PC-3 (cell line): ENCODE data around the gene EGF. TPM values are rescaled to one million over a fixed set of nuclear protein-coding genes. Genes with fewer than 3 reads are reported as not detected.

Experiments used
- ATAC-seq: fragments of 200-7000 bp; cut with Tn5 transposase; 2 replicates; pipeline ENCODE4 v1.9.1; 2020; ENCODE audit warnings: mild to moderate bottlenecking, moderate library complexity
- BruUV-seq: library from RNA; stranded (reverse); fragments of 400-500 nt; replicated peaks from 2 replicates; lab custom pipeline; 2021; lab: Mats Ljungman, UMichigan
- CTCF ChIA-PET: fragments of 300-600 bp; sonication (Branson Sonifier 250); formaldehyde crosslinking; loops from one replicate; lab custom pipeline; 2022; ENCODE audit warnings: antibody characterized with exemption; lab: Charles Lee
- POLR2A ChIA-PET: fragments of 300-600 bp; sonication (Branson Sonifier 250); formaldehyde crosslinking; loops from one replicate; lab custom pipeline; 2022; ENCODE audit warnings: antibody characterized with exemption; ENCODE audit not compliant: unreplicated experiment; lab: Charles Lee
- DNase-seq: peaks from one replicate; pipeline ENCODE4 v3.0.0-alpha.2; 2015
- H2AFZ ChIP-seq: fragments of 300-600 bp; sonication (generic); 2 replicates; pipeline ENCODE4 v1.6.0; 2016; ENCODE audit warnings: antibody characterized with exemption, low read length
- H3F3A ChIP-seq: fragments of 300-600 bp; sonication (generic); one replicate; pipeline ENCODE4 v1.6.0; 2017; ENCODE audit warnings: antibody characterized with exemption, low read length, control low read depth, mild to moderate bottlenecking; ENCODE audit not compliant: unreplicated experiment
- H3K27ac ChIP-seq: fragments of 300-600 bp; sonication (generic); 2 replicates; pipeline ENCODE4 v1.5.1; 2016; ENCODE audit warnings: mild to moderate bottlenecking, low read length
- H3K27me3 ChIP-seq: fragments of 300-600 bp; sonication (generic); 2 replicates; pipeline ENCODE4 v1.6.1; 2016; ENCODE audit warnings: low read length, mixed read lengths
- H3K36me3 ChIP-seq: fragments of 300-600 bp; sonication (generic); 2 replicates; pipeline ENCODE4 v1.6.1; 2016; ENCODE audit warnings: low read depth, mixed run types, low read length, mixed read lengths
- H3K4me1 ChIP-seq: fragments of 300-600 bp; sonication (generic); 2 replicates; pipeline ENCODE4 v1.5.1; 2016; ENCODE audit warnings: low read length; ENCODE audit not compliant: insufficient read depth
- H3K4me2 ChIP-seq: fragments of 300-600 bp; sonication (generic); 2 replicates; pipeline ENCODE4 v1.6.0; 2016; ENCODE audit warnings: low read length
- H3K4me3 ChIP-seq: fragments of 300-600 bp; sonication (generic); 2 replicates; pipeline ENCODE4 v1.5.1; 2016; ENCODE audit warnings: mild to moderate bottlenecking, low read length, mixed read lengths
- H3K79me2 ChIP-seq: fragments of 300-600 bp; sonication (generic); 2 replicates; pipeline ENCODE4 v1.6.1; 2017; ENCODE audit warnings: low read length, mixed read lengths
- H3K9ac ChIP-seq: fragments of 300-600 bp; sonication (generic); 2 replicates; pipeline ENCODE4 v1.6.0; 2016; ENCODE audit warnings: mild to moderate bottlenecking, low read length
- H3K9me2 ChIP-seq: fragments of 300-600 bp; sonication (generic); replicated peaks from 2 replicates; pipeline ENCODE4 v1.6.1; 2016; ENCODE audit warnings: mixed run types, low read length, mixed read lengths
- H3K9me3 ChIP-seq: fragments of 300-600 bp; sonication (generic); 2 replicates; pipeline ENCODE4 v1.6.1; 2016; ENCODE audit warnings: low read length, mixed read lengths
- H4K20me1 ChIP-seq: fragments of 300-600 bp; sonication (generic); 2 replicates; pipeline ENCODE4 v1.6.1; 2016; ENCODE audit warnings: low read length, mixed read lengths
- CTCF ChIP-seq: fragments of 300-600 bp; sonication (generic); conservative IDR thresholded peaks from 2 replicates; pipeline ENCODE4 v1.5.1; 2017; ENCODE audit warnings: antibody characterized with exemption, low read depth, mild to moderate bottlenecking, low read length
- EZH2 ChIP-seq: fragments of 300-600 bp; sonication (generic); IDR thresholded peaks from one replicate; pipeline ENCODE4 v1.6.1; 2017; ENCODE audit warnings: antibody characterized with exemption, mild to moderate bottlenecking, low read length; ENCODE audit not compliant: unreplicated experiment
- EZH2phosphoT487 ChIP-seq: fragments of 300-600 bp; sonication (generic); IDR thresholded peaks from 2 replicates; pipeline ENCODE4 v1.6.1; 2018; ENCODE audit warnings: mild to moderate bottlenecking, antibody characterized with exemption, low read length, borderline replicate concordance
- intact Hi-C: fragments of 100-400 bp; cut with micrococcal nuclease; formaldehyde crosslinking; loops from 2 replicates; pipeline ENCODE4 v1.9.0; 2023
- total RNA-seq: library from RNA; depleted of rRNA; stranded (reverse); fragments of >200 nt; gene quantifications from 2 replicates; pipeline ENCODE4 v1.2.3, GENCODE V29; 2014

Gene EGF
- total RNA-seq, 1 experiment from 2014 or later, result 6.1 TPM

- POLR2A ChIA-PET, result interaction anchor here (0.6 kb wide), 1 partner anchor 111 kb away, joined by 3 read pairs; no protein-coding TSS in a partner anchor
Measured at GRCh38 chr4:109921384-109921808, 8.7 kb downstream of the EGF start.

DNA sequence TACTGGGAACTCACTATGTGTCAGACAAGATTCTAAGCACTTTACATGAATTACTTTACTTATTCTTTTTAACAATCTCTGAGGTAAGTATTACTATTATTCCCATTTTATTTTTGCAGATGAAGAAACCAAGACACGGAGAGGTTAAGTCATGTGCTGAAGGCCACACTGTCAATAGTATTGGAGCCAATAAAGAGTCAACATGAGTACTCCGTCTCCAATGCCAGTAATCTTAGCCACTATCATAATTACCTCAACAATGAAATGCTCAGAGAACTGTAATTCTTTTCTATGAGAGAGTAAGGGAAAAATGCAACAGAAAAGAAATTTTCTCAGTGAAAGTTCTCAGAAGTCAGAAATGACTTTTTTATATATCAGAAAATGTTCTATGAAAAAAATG, 12.7 kb downstream of the EGF start:
- Histone ChIP-seq H3K4me3 (no peak overlapping the region), H3K79me2 (peaks cover 3% of the 10 kb centered on the region; the same call in 1 of the 2 replicates), H3K9me3 (no peaks in the 10 kb centered on the region), H3K36me3 (no peaks in the 10 kb centered on the region), H3F3A (no peaks in the 10 kb centered on the region), H4K20me1 (no peaks in the 10 kb centered on the region), H2AFZ (no peak overlapping the region), H3K4me1 (peaks cover 12% of the 10 kb centered on the region), H3K9me2 (no peaks in the 10 kb centered on the region), H3K4me2 (no peak overlapping the region), H3K27me3 (no peaks in the 10 kb centered on the region), H3K27ac (no peak overlapping the region), H3K9ac (no peak overlapping the region)
- no TSS peak for BruUV-seq
- intact Hi-C loops, result no loop called here
- DNase-seq, result no peak
- TF ChIP-seq EZH2phosphoT487 (no peak), CTCF (no peak), EZH2 (no peak)
- CTCF ChIA-PET, result no interaction called here
- POLR2A ChIA-PET, result no interaction called here
- ATAC-seq, result no peak

More at GRCh38 chr4:109921384-109921808, 8.7 kb downstream of the EGF start:
- Histone ChIP-seq H3K9me2 (no peaks in the 10 kb centered on the region), H3K27ac (peak overlapping the region; percentile 48), H3F3A (no peaks in the 10 kb centered on the region), H3K27me3 (no peaks in the 10 kb centered on the region), H2AFZ (no peak overlapping the region), H3K9me3 (no peaks in the 10 kb centered on the region), H3K36me3 (no peaks in the 10 kb centered on the region), H4K20me1 (no peaks in the 10 kb centered on the region), H3K4me2 (peak overlapping the region; percentile 26; the same call in 1 of the 2 replicates), H3K9ac (no peak overlapping the region; the same call in 1 of the 2 replicates), H3K4me3 (no peak overlapping the region), H3K79me2 (peaks cover 4% of the 10 kb centered on the region; the same call in 1 of the 2 replicates), H3K4me1 (peaks cover 12% of the 10 kb centered on the region)
- TF ChIP-seq CTCF (no peak), EZH2phosphoT487 (no peak), EZH2 (no peak)
- CTCF ChIA-PET, result no interaction called here
- no TSS peak for BruUV-seq
- DNase-seq (peak; percentile 84), ATAC-seq (peak; percentile 78)
- intact Hi-C loops, result no loop called here

GRCh38 chr4:109928327-109929045, 15.8 kb downstream of the EGF start:
- intact Hi-C loops, result no loop called here
- Histone ChIP-seq H3K79me2 (no peaks in the 10 kb centered on the region), H3K27ac (no peak overlapping the region), H3K27me3 (no peaks in the 10 kb centered on the region), H3K4me1 (no peaks in the 10 kb centered on the region), H3K4me3 (no peak overlapping the region), H3K9ac (no peak overlapping the region), H4K20me1 (no peaks in the 10 kb centered on the region), H2AFZ (no peak overlapping the region), H3K4me2 (no peak overlapping the region), H3F3A (no peaks in the 10 kb centered on the region), H3K36me3 (no peaks in the 10 kb centered on the region), H3K9me3 (no peaks in the 10 kb centered on the region), H3K9me2 (no peaks in the 10 kb centered on the region)
- POLR2A ChIA-PET, result no interaction called here
- TF ChIP-seq EZH2phosphoT487 (no peak), CTCF (no peak), EZH2 (no peak)
- BruUV-seq, result no TSS peak
- CTCF ChIA-PET, result no interaction called here
- DNase-seq (no peak), ATAC-seq (no peak)
